GM18870 (cell line): ENCODE results near the gene FARS2.

Source experiments
- ATAC-seq: cut with Tn5 transposase; IDR thresholded peaks from one replicate; pipeline ENCODE4 v1.9.1; 2021; ENCODE audit warnings: moderate library complexity; ENCODE audit not compliant: unreplicated experiment

FARS2 gene

DNA sequence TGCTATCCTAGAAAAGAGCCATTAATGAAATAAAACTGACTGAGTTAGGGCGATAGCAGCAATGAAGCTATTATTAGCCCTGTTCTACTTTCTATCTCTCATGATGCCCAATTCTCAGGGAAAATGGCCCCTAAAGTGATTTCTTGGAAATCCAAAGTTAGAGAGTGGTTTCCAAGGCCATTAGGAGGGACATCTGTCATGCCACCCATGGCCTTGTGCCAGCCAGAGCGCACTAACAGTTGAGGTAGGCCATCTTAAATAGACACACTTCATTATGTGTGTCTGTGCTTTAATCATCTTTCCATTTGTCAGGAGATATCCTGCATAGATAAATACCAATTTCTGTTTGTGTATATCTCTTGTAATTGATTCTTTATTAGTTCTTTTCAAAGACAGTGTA, 483.8 kb downstream of the FARS2 start:
- no peak for ATAC-seq

DNA sequence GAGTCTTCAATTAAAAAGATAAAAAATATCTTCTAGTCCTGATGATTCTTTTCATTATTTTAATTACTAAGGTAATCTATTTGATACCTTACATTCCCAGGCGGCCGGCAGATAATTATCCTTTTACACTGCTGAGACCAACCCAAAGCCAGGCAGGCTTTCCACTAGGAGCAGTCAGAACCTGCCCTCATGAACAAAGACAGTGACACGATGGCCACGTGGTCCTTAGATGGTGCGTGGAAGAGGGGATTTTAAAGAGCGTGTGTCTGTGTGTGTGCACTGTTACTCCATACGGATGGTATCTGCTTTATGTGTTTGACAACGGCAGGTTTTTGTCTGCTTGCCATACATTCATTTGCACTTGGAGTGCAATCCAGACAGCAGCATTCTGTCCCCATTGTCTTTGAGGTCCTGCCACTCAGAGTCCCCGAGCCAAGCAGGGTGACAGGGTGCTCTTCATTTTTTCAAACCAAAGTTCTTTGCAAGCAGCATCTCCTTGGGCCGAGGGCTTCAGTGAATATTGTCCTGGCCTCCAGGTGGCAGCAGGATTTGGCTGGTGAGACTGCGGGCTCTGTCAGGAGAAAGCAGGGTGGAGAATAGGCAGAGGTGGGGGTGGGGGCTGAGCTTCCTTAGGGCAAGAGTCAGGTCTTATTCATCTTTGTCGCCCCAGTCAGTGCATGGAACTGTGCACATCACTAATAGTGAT, 484.9 kb downstream of the FARS2 start:
- no peak for ATAC-seq

DNA sequence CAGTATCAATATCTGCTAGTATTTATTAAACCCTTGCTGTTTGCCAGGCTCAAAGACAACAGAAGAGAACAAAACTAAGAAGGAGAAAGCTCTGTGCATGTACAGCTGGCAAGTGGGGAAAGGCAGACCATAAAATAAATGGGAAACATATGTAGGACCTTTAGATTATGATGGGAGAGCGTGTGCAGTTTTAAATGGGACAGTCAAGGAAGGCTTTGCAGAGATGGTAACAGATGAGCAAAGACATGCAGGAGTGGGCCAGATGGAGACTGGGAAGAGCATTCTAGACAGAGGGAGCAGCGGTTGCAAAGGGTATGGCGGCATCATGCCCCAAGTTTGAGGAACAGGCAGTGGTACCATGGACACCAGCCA, 485.4 kb downstream of the FARS2 start:
- no peak for ATAC-seq

DNA sequence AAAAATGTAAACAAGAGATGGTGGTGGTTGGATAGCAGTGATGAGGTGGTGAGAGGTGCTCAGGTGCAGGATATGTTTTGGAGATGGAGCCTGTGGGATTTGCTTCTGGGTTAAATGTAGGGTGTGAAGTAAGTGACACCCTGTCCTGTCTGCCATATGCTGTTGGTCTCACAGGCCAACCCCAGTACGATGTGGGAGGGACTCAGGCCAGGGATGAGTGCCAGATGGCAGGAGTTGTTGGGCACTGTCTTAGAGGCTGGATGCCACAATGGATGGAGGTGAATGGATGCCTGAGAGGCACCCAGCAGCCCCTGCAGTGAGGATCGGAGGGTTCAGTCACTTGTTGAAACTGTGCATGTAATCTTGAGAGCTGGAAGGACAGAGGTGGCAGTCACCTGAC, 486.1 kb downstream of the FARS2 start:
- no peak for ATAC-seq

DNA sequence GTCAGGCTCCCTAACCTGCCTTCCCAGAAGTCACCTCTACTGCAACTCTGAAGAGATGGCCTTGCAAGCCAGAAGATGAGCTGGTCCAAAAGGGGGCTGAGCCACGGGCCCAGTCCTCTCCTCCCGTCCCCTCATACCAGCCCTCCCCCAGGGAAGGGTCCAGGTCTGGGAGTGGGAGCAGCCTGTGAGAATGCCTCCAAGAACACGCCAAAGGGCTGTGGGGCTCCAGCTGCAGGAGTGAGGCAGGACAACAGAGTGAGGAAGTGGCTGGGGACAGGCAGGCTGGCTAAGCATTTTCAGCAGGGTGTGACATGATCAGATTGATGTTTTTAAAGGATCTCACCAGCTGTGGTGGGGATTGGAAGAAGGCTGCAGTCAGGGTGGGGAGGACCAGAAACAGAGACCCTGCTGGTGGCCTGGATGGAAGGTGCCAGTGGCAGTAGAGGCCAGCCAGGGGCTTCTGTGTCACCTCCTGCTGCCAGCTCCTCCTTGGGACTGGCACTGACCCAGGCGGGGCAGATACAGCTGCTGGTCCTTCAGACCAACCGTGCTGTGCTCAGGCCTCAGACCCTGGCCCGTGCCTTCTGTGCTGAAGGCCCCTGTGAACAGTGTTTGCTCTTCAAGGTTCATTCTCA, 487.8 kb downstream of the FARS2 start:
- ATAC-seq: no peak

DNA sequence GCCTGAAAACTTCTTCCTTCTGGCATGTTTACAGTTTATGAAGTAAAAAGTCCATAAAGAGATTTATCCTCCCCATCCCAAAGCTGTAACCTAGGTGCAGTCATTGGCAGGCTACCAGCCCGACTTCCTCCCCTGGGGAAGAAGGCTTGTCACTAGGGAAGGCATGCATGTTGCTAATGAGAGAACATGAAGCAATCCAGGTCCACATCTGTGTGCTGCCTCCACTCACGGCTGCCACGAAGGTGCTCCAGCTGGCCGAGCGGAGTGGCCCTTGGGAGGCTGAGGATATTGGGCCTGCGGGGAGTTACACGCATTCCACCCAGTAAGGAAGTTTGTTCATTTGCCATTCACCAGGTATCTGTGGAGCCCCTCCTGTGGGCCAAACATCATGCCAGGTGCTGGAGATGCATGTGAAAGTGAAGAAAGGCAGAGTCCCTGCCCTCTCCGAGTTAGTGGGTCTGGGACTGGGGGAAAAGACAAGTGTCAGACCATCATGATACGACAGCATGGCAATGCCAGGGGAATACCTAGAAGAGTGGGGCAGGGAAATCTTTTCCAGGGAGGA, 488.4 kb downstream of the FARS2 start:
- no peak for ATAC-seq

DNA sequence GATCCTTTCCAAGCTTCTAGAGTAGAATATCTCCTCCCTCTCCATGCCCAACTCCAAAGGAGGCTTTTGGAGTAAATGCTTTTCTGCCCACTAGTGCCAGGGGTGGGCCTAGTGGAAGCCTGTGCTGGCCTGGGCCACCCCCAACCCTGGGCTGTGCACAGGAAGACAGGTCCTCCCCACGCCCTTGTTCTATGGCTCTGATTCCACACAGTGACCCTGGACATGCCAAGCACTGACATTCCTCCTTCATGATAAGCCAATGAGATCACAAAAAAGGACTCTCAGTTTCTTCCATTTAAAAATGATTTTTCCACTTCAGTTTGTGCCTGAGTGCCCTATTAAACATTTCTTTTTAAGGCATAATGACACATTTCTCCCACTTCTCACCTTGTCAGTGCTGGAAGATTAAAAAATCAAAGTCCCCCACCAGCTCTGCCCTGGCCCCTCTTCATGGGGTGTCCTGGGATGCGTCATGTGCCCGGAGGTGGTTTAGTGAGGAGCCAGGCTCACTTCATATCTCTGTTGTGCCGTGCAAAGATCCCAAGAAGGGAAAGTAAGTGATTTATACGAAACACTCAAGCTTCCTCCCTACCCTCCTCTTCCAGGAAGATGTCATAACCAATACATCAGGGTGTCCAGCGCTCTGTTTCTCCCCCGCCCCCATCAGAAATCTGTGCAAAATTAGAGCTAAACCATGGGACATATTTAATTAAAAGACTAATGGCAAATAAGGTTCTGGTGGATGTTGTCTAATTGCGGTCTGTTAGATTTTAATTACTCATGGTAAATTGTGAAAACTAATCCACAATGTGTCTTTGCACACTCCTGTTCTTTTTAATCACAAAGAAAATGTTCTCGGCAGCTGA, 490.4 kb downstream of the FARS2 start:
- no peak for ATAC-seq

DNA sequence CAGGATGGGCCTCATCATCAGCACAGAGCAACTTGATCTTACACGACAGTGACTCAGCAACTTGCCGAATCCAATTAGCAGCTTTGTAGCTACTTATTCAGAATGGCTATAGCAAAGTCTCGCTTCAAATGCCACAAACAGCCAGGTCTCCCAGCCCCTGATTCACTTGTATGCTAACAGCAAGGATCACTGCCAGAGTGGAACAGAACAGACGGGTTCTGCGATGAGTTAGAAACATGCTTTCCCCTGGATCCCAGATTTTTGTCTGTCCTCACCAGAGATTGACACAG, 491.0 kb downstream of the FARS2 start:
- no peak for ATAC-seq

DNA sequence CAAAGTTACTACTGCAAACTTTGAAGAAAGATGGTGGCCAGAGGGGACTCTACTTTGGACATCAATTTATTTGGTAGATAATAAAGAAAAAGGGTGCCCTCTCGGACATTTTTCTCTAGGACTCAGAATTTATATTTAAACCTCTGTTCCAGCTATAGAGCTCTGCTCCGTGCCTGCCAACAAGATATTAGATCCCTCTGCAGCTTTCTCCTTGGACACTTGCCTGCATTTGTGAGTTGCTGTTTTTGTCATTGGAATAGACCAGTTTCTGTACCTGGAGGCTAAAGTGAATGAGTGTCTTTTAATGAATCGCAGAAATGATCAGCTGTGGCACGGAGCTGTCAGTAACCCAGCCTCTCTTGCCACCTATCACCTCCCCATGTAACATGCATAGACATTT, 491.9 kb downstream of the FARS2 start:
- ATAC-seq: no peak

DNA sequence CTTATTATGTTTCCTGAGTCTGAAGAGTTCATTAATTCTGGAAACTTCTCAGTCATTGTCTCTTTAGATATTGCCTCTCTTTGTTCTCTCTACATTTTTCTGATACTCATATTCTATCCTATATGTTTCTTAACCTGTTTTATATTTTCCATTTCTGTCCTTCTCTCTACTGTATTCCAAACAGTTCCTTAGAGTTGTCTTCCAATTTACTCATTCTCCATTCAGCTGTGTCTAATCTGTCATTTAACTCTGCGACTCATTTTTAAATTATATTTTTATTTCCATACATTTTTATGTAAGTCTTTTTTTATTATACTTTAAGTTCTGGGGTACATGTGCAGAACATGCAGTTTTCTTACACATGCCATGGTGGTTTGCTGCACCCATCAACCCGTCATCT, 493.6 kb downstream of the FARS2 start:
- no peak for ATAC-seq

DNA sequence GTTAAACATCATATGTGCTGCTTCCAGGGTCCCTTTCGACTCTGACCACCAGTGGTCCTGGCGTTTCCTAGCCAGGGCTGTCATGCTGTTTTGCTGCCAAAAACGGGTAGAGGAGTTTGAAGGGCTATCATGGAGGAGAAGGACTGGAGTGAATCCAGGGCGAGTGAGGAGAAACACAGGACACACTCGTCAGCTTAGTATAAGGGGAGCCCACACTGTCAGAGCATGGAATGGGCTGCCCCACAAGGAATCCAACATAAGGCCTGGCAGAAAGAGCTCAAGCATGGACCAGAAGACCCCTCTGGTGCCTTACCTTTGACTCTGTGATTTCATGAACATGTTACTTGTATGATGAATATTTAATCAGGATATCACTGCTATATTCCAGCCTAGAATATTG, 498.3 kb downstream of the FARS2 start:
- ATAC-seq: no peak

DNA sequence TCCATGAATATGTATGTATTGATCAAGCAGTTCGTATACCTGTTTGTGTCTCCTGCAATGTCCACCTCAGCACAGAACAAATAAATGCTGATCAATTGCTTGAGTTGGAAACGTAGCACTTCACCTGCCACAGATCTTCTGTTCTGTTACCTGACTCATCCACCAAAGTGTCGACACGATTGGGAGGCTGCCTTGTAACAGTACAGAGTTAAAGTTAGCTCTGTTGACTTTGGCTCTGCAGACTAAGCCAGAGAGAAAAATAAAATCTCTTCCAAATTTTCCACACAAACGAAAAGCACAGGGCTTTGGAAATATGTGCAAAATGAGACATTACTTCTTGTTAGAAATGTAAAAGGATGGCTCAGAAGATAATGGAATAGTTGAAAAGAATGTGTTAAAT, 500.1 kb downstream of the FARS2 start:
- ATAC-seq: no peak

DNA sequence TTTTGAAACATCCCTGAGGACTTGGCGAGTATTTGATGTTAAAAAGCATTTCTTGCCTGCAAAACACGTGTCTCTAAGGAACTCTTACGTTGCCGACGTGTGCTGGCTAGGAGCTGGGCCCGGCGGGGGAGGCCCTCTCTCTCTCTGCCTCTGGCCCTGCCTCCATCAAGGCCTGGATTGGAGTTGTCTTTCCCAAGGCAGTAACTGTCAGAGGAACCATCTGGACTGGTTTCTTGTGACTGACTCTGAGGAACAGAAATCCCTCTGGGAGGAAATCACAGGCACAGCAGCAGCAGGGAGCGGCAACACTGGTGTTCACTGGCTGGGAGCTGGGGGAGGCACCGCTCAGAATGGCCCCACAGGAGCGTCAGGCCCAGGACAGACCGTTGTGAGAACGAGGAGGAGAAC, 501.3 kb downstream of the FARS2 start:
- no peak for ATAC-seq

DNA sequence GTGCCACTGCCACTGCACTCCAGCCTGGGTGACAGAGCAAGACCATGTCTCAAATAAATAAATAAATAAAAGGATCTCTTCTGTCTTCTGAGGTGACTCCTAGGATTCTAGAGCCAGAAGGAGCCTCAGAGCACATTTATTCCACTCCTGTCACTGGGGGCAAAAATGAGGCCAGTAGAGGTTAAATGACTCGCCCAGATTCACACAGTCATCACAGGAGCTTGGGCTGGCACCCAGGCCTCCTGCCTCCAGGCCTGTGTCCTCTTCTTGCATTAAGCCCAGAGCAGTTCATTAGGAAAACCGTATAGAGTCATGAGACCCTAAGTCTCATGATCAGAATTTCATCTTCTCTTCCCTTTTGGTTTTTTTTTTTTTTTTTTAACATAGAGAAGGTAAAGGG, 502.1 kb downstream of the FARS2 start:
- ATAC-seq: no peak

DNA sequence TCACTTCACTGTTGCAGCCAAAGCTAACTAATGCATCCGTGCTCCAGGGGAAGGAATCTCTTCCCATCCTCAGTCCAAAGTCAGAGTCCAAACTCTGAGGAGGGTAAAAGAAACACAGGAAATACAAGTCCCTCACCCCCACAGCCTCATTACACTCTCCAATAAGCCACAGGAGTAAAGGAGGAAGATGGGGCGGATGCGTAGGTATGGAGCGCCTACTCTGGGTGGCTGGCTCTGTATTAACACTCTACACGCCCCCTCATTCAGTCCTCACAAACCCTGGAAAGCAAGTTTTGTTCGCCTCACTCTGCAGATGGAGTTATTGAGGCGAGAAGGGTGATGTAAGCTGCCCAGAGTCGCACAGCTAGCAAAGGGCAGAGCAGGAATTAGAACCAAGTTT, 502.6 kb downstream of the FARS2 start:
- no peak for ATAC-seq

DNA sequence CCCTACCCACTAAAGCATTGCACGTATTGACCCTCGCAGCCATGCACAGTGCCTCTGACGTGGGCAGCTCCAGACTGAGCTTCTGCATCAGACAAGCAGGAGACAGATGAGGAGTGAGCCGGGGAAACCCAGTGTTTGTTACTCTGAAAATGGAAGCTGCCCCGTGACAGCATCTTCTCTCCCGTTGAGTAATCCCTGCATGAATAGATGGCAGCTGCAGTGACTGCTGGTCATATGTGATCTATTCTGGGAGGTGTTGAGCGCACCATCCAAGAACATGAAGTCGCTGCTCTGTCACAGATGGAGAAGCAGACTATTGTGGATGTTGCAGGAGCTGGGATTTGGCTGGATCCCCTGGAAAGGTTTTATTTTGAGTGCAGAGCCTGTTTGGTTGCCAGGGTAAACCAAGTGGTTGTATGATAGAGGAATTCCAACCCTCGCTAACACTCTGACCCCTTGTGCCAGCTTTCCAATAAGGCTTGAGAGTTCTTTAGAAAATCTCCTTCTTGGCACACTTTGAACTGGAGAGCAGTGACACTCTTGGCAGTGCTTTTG, 503.2 kb downstream of the FARS2 start:
- no peak for ATAC-seq

DNA sequence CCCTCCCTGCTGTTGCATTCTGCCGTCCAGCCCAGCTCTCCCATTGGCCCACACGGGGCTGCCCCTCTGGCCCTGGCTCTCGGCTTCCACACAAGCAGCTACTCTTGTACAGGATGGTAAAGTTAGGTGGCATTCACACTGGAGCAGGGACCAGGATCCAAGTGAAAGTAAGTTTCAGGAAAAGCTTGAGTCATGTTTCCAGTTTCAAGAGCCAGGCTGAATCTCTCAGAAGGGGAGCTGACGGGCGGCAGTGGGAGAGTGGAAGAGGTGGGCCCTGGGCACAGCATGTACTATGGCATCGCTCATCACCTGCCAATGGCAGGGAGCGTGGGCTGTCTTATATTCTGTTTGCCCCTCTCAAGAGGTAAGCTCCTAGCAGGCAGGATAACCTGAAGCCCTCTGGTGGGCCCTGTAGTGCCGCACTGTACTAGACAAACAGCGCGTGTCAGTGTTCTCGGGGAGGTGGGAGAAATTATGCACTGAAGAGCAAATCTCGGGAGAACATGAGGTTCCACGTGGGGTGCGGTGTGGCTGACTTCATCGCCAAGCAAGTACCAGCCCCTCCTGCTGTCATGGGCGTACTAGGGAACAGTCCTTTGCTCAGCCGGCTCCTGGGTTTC, 503.9 kb downstream of the FARS2 start:
- ATAC-seq: no peak

DNA sequence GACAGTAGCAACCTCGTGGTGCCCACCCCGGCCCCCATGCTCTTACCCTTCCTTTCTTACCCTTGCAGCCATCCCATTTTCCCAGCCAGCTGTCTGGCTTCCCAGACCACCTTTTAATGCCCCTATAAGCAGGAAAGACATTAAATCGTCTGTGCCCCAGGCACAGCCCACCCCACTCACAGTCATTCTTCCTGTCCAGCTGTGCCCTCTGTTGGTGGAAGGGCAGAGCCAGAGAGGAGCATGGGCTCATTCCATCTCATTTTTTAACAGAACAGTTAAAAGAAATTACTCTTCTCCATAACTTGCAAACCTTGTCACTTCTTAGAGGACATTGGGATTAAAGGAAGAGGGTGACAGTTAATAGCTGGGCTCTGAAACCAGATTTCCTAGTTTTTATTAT, 504.9 kb downstream of the FARS2 start:
- ATAC-seq: no peak

DNA sequence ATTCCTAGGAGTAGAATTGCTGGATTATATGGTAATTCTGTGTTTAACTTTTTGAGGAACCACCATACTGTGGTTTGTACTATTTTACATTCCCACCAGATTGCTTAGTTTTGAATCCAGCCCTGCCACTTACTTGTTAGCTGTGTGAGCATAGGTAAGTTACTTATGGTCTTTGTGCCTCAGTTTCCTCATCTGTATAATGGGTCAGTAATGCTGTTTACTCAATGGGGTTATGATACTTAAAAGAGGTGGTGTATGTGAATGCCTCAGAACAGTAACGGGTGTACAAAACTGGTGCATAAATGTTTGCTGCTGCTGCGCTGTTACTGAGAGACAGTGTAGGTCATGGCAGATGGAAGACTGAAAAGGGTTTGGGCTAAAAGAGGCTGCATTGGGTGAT, 506.2 kb downstream of the FARS2 start:
- ATAC-seq: no peak

DNA sequence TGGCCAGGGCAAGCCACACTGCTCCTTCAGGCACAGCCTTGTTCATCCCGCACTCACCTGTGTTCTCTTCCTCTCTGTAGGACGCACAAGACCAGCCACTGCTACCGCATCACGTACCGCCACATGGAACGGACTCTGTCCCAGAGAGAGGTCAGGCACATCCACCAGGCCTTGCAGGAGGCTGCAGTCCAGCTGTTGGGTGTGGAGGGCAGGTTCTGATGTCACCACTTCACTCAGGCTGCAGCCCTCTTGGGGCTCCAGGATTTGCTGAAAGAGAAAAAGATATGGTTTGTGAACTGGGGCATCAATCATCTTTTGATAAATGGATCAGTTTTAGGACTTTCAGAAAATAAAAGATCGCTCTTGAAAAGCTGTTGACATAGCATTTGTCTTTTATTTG, 509.9 kb downstream of the FARS2 start:
- ATAC-seq: no peak

DNA sequence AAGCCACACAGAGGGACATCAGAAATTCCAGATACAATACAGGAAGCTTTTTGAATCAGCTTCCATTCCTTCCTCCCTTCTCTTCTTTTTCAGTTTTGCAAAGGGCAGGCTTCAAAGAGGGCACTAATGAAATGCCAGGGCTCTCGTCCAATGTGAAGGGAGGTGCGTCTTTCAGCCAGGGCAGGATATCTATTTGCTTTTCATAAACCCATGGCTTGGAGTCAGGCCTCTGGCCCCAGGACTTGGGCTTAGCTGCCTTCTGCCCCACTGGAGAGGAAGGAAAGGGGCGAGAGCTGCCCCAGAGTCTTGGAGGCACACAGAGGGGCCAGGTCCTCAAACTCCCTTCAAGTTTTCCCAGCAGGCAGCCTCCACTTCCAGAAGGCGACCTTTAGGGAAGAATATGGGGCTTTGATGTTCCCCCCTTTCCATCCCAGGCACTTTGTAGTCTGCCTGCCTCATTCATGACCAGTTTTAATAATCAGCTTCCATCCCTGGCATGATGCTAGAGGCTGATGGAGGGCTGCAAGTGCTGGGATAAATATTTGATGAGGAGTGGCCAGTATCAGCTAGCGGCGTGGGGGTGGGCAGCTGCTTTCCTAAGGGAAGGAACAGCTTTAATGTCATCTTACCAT, 510.6 kb downstream of the FARS2 start:
- no peak for ATAC-seq
